K562 (cell line): ENCODE results near the gene C16orf95. TPM values are rescaled to one million over a fixed set of nuclear protein-coding genes. Genes with fewer than 3 reads are reported as not detected.

Experiments
- ATAC-seq: fragments of 200-7000 bp; cut with Tn5 transposase; 3 replicates; pipeline ENCODE4 v1.9.1; 2020; ENCODE audit warnings: moderate library complexity
- BruUV-seq: library from RNA; stranded (reverse); fragments of 400-500 nt; replicated peaks from 2 replicates; lab custom pipeline; 2021; lab: Mats Ljungman, UMichigan
- CTCF ChIA-PET: fragments of 300-600 bp; formaldehyde crosslinking; extraction: SDS; loops from one replicate; lab custom pipeline; 2021; ENCODE audit warnings: low intra/inter-chr PET ratio; lab: Yijun Ruan, JAX
- POLR2A ChIA-PET: fragments of 300-600, 350-650 bp; sonication (Branson Sonifier 250); formaldehyde crosslinking; extraction: SDS; loops from one replicate; lab custom pipeline; 2021; ENCODE audit warnings: antibody characterized with exemption, inconsistent platforms; lab: Yijun Ruan, JAX
- DNase-seq, 4 experiments: peaks; one replicate each; pipeline versions ENCODE4 v3.0.0 to v3.0.0-alpha.2; 2011 to 2018; ENCODE audit warnings: low spot score in 3 of 4, mixed read lengths in 3 of 4; ENCODE audit errors: extremely low read depth in 1 of 4
- FAIRE-seq: peaks from 2 replicates; lab custom pipeline; 2011; peaks lifted over from hg19 to GRCh38; lab: Jason Lieb, UNC
- H2AFZ ChIP-seq: 2 replicates; pipeline ENCODE4 v1.6.0; 2011; ENCODE audit warnings: low read depth, low read length, control low read depth, inconsistent platforms
- H3K27ac ChIP-seq: fragments of 200-600 bp; 3 replicates; pipeline ENCODE4 v1.8.0; 2011; ENCODE audit warnings: low read depth, mild to moderate bottlenecking, control low read depth, inconsistent platforms, low read length, moderate library complexity, mixed read lengths; ENCODE audit errors: extremely low read depth
- H3K27me3 ChIP-seq, 2 experiments: fragments of 300-600 bp in 1 of 2; 2 replicates in 1 of 2; 3 replicates in 1 of 2; pipeline versions ENCODE4 v1.6.0 to v1.8.0; 2011; ENCODE audit warnings: inconsistent platforms in 2 of 2, low read length in 2 of 2, mild to moderate bottlenecking in 1 of 2, mixed read lengths in 1 of 2, moderate library complexity in 1 of 2; ENCODE audit not compliant: control insufficient read depth in 2 of 2, insufficient read depth in 2 of 2
- H3K36me3 ChIP-seq: fragments of 300-600 bp; 3 replicates; pipeline ENCODE4 v1.8.0; 2011; ENCODE audit warnings: mild to moderate bottlenecking, low read length, inconsistent platforms; ENCODE audit not compliant: control insufficient read depth, insufficient read depth
- H3K4me1 ChIP-seq, 2 experiments: fragments of 200-600 bp in 1 of 2; replicated peaks in 1 of 2; 2 replicates in 1 of 2; 3 replicates in 1 of 2; pipeline versions ENCODE4 v1.5.1 to v1.8.0; 2011; ENCODE audit warnings: inconsistent platforms in 2 of 2, low read length in 2 of 2, mild to moderate bottlenecking in 1 of 2, mixed read lengths in 1 of 2, moderate library complexity in 1 of 2; ENCODE audit not compliant: control insufficient read depth in 2 of 2, insufficient read depth in 2 of 2
- H3K4me2 ChIP-seq: 2 replicates; pipeline ENCODE4 v1.6.1; 2011; ENCODE audit warnings: low read length, control low read depth, inconsistent platforms, mixed read lengths; ENCODE audit not compliant: insufficient read depth
- H3K4me3 ChIP-seq: fragments of 200-600 bp; sonication (generic), shearing (Covaris generic); 2 replicates; pipeline ENCODE4 v1.5.1; 2016; ENCODE audit warnings: control low read depth, inconsistent platforms
- H3K79me2 ChIP-seq: fragments of 200-600 bp; 3 replicates; pipeline ENCODE4 v1.8.0; 2011; ENCODE audit warnings: low read length, inconsistent platforms; ENCODE audit not compliant: control insufficient read depth, insufficient read depth
- H3K9ac ChIP-seq, 2 experiments: 2 replicates each; pipeline versions ENCODE4 v1.6.0 to v1.6.1; 2011; ENCODE audit warnings: low read depth in 2 of 2, low read length in 2 of 2, control low read depth in 1 of 2, inconsistent platforms in 1 of 2, mild to moderate bottlenecking in 1 of 2, mixed read lengths in 1 of 2; ENCODE audit not compliant: insufficient read depth in 1 of 2
- H3K9me1 ChIP-seq: one replicate; pipeline ENCODE4 v1.6.0; 2011; ENCODE audit warnings: inconsistent platforms, mild to moderate bottlenecking, low read length, moderate library complexity; ENCODE audit not compliant: control insufficient read depth, insufficient read depth
- H3K9me3 ChIP-seq: replicated peaks from 2 replicates; pipeline ENCODE4 v1.5.1; 2011; ENCODE audit warnings: low read depth, low read length, inconsistent platforms; ENCODE audit not compliant: control insufficient read depth, insufficient read depth
- H4K20me1 ChIP-seq: replicated peaks from 2 replicates; pipeline ENCODE4 v1.6.1; 2011; ENCODE audit warnings: low read length, inconsistent platforms, mixed read lengths; ENCODE audit not compliant: control insufficient read depth, insufficient read depth
- DACH1 ChIP-seq: fragments of 450-650 bp; IDR thresholded peaks from 2 replicates; pipeline ENCODE4 v1.6.1; 2018; ENCODE audit not compliant: partially characterized antibody
- E2F6 ChIP-seq, 2 experiments: IDR thresholded peaks; 2 replicates each; pipeline ENCODE4 v1.6.1; 2011; ENCODE audit warnings: borderline replicate concordance in 1 of 2, control low read depth in 1 of 2, low read depth in 1 of 2, low read length in 1 of 2, mild to moderate bottlenecking in 1 of 2, mixed read lengths in 1 of 2, moderate library complexity in 1 of 2; ENCODE audit not compliant: insufficient read depth in 1 of 2, insufficient read length in 1 of 2, poor library complexity in 1 of 2, severe bottlenecking in 1 of 2; ENCODE audit errors: extremely low read depth in 1 of 2
- HMGN3 ChIP-seq: IDR thresholded peaks from 2 replicates; pipeline ENCODE4 v1.6.1; 2011; ENCODE audit warnings: borderline replicate concordance, low read depth, mild to moderate bottlenecking, mixed read lengths, low read length; ENCODE audit not compliant: insufficient read length; ENCODE audit errors: extremely low read depth
- JUNB ChIP-seq: fragments of 450-650 bp; formaldehyde crosslinking; conservative IDR thresholded peaks from 2 replicates; pipeline ENCODE4 v1.4.0; 2020; ENCODE audit warnings: mild to moderate bottlenecking
- POLR2B ChIP-seq: fragments of 450-650 bp; IDR thresholded peaks from 2 replicates; pipeline ENCODE4 v1.6.1; 2018; ENCODE audit warnings: low read depth; ENCODE audit not compliant: partially characterized antibody
- RBM17 ChIP-seq: fragments of 200-400 bp; formaldehyde crosslinking; IDR thresholded peaks from 2 replicates; pipeline ENCODE4 v1.6.1; 2017; ENCODE audit warnings: low read depth, mild to moderate bottlenecking, low read length, borderline replicate concordance
- RBM25 ChIP-seq: fragments of 200-400 bp; formaldehyde crosslinking; IDR thresholded peaks from 2 replicates; pipeline ENCODE4 v1.6.1; 2018; ENCODE audit warnings: low read length, low read depth, moderate library complexity; ENCODE audit not compliant: severe bottlenecking
- SP2 ChIP-seq: IDR thresholded peaks from 2 replicates; pipeline ENCODE4 v1.6.1; 2011; ENCODE audit warnings: mild to moderate bottlenecking, low read depth, low read length, moderate library complexity; ENCODE audit not compliant: poor library complexity, severe bottlenecking; ENCODE audit errors: extremely low read depth
- SRF ChIP-seq, 2 experiments: fragments of 250-450, 450-650 bp in 1 of 2; sonication (Bioruptor Pico) in 1 of 2; sonication (generic) in 1 of 2; formaldehyde crosslinking; IDR thresholded peaks; 2 replicates each; pipeline versions ENCODE4 v1.5.0 to v1.5.1; 2020 to 2022; ENCODE audit warnings: mild to moderate bottlenecking in 1 of 2, missing genetic modification reagents in 1 of 2
- ZNF224 ChIP-seq: sonication (generic); formaldehyde crosslinking; IDR thresholded peaks from 2 replicates; pipeline ENCODE4 v1.8.0; 2022; ENCODE audit warnings: mild to moderate bottlenecking, missing genetic modification reagents
- ZNF589 ChIP-seq: fragments of 200-800 bp; sonication (Bioruptor generic); IDR thresholded peaks from 2 replicates; pipeline ENCODE4 v1.6.1; 2016; ENCODE audit warnings: low read depth, missing genetic modification characterization, missing compliant biosample characterization
- WGBS: fragments of 100-300 bp; shearing (Covaris generic); methylation state at CpG from one replicate; pipeline ENCODE4 v1.1.6; 2016; ENCODE audit warnings: low coverage, mixed read lengths; ENCODE audit not compliant: insufficient coverage; ENCODE audit errors: missing lambda C conversion rate; 5-methylcytosine and 5-hydroxymethylcytosine counted together
- in situ Hi-C: fragments of 300-500 bp; cut with MboI; formaldehyde crosslinking; loops from 4 replicates; pipeline ENCODE4 v1.15.0; 2018; ENCODE audit warnings: inconsistent platforms, mixed read lengths
- intact Hi-C: fragments of 100-400 bp; cut with micrococcal nuclease; formaldehyde crosslinking; loops from 2 replicates; pipeline ENCODE4 v1.14.2; 2022
- polyA plus RNA-seq, 8 experiments: library from polyadenylated mRNA; depleted of rRNA in 4 of 8; stranded (reverse) in 5 of 8; unstranded in 3 of 8; fragments of >200 nt; fragmentation: Nextera tagmentation in 2 of 8; fragmentation: Illumina TruSeq in 1 of 8; extraction: Ambion mirVana in 2 of 8; extraction: Trizol in 1 of 8; gene quantifications; 2 replicates each; pipeline versions ENCODE4 v1.2.1 to v1.2.3, GENCODE V29; 2011 to 2014; ENCODE audit warnings: inconsistent platforms in 1 of 8, missing spikeins in 1 of 8
- total RNA-seq, 7 experiments: library from RNA; depleted of rRNA in 6 of 7; stranded (reverse); fragments of >200 nt in 6 of 7; fragmentation: Illumina TruSeq in 2 of 7; extraction: Trizol in 2 of 7; gene quantifications; 2 replicates each; pipeline versions ENCODE4 v1.2.1 to v1.2.3, GENCODE V29; 2011 to 2021; ENCODE audit warnings: low replicate concordance in 1 of 7
- TF ChIP-seq, protein P1 (sequence below): fragments of 450-650 bp; formaldehyde crosslinking; IDR thresholded peaks from 2 replicates; pipeline ENCODE4 v1.4.0; 2020; ENCODE audit warnings: mild to moderate bottlenecking

The C16orf95 gene
- total and polyA plus RNA-seq, 9 of the 15 experiments (the other 6 are each of a cell fraction or from before 2014, with no cell fraction given) = 6.5 to 20.5 (median 9.4) TPM

- Histone ChIP-seq H3K27ac (no peak overlapping the region), H3K4me3 (no peak overlapping the region), H2AFZ (no peak overlapping the region), H3K9me3 (no peaks in the 10 kb centered on the region), H4K20me1 (no peaks in the 10 kb centered on the region; the same call in 1 of the 2 replicates), H3K36me3 (peaks cover 64% of the 10 kb centered on the region; the same call in 2 of the 3 replicates), H3K9ac (no peak overlapping the region), H3K9me1 (peaks cover 5% of the 10 kb centered on the region), H3K4me1 (peaks cover 0 to 23% of the 10 kb centered on the region in 2 experiments; a peak in 1 of 5 replicates), H3K4me2 (no peak overlapping the region), H3K27me3 (no peaks in the 10 kb centered on the region), H3K79me2 (peaks cover 2% of the 10 kb centered on the region; the same call in 2 of the 3 replicates)
- FAIRE-seq = no peak
- DNase-seq = no peak
- no TSS peak for BruUV-seq
- ATAC-seq = no peak
- intact Hi-C loops (no loop called here), in situ Hi-C loops (no loop called here)
- POLR2A ChIA-PET = no interaction called here
- 93% methylated on average over 18 of the region's 21 CpGs for WGBS
- CTCF ChIA-PET = no interaction called here
- TF ChIP-seq ZNF224 (CRISPR knock-in tag) (no peak), JUNB (CRISPR knock-in tag) (no peak), POLR2B (no peak), SP2 (no peak), HMGN3 (no peak), E2F6 (IDR thresholded peaks at IDR 0.05; ENCODE audit: borderline replicate concordance in 1 of 2, extremely low read depth in 1 of 2, insufficient read depth in 1 of 2, insufficient read length in 1 of 2, low read depth in 1 of 2, low read length in 1 of 2, poor library complexity in 1 of 2, severe bottlenecking in 1 of 2) (no peak), ZNF589 (CRISPR knock-in tag) (no peak), DACH1 (no peak), RBM17 (no peak), RBM25 (no peak), SRF (CRISPR knock-in tag; IDR thresholded peaks at IDR 0.05) (no peak)
- TF ChIP-seq, protein P1, sequence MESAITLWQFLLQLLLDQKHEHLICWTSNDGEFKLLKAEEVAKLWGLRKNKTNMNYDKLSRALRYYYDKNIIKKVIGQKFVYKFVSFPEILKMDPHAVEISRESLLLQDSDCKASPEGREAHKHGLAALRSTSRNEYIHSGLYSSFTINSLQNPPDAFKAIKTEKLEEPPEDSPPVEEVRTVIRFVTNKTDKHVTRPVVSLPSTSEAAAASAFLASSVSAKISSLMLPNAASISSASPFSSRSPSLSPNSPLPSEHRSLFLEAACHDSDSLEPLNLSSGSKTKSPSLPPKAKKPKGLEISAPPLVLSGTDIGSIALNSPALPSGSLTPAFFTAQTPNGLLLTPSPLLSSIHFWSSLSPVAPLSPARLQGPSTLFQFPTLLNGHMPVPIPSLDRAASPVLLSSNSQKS = no peak
These were observed 29.4 kb upstream of the C16orf95 start for GRCh38 chr16:87346517-87347060.
